Fibroblast of lung (primary cell): ENCODE measurements around the gene DDAH2.

Experiments used
- CTCF ChIP-seq, 2 donors: IDR thresholded peaks in 1 of 2; conservative IDR thresholded peaks in 1 of 2; 1 replicate in 1 of 2; 2 replicates in 1 of 2; pipeline ENCODE4 v1.5.1; 2011 to 2012; ENCODE audit warnings: low read length in 2 of 2, control low read depth in 1 of 2, inconsistent platforms in 1 of 2, low read depth in 1 of 2, mild to moderate bottlenecking in 1 of 2
- EZH2 ChIP-seq: IDR thresholded peaks from 2 replicates; pipeline ENCODE4 v1.5.1; 2012; ENCODE audit warnings: low read length, control low read depth, mild to moderate bottlenecking; ENCODE audit errors: missing control alignments

DNA sequence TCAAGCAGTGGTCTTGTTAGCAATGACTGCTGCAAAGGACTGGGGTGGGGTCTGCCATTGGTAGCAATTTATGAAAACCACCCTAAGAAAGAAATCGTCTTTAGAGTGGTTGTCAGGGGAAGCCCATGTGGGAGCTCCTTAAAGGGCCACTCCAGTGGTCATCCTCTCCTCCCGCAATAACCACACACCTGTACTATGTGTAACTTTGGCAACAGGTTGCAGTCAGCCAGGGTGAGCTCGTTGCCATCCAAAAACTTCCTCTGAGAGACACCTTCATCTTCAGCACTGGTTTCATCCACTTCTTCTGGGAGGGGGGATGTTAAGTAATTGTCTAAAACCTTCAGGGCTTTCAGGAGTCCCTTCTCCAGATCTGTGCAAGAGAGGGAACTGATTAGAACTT is 2.9 kb upstream of the DDAH2 start:
- TF ChIP-seq CTCF (conservative IDR thresholded peaks at IDR 0.05 in 1 of 2, IDR thresholded peaks at IDR 0.05 in 1 of 2; ENCODE audit: low read depth in 1 of 2, low read length in 2 of 2) = no peak
- no peak for TF ChIP-seq EZH2
